K562 (cell line): ENCODE data around the gene FAM168B. TPM values are rescaled to one million over a fixed set of nuclear protein-coding genes. Genes with fewer than 3 reads are reported as not detected.
A peak's percentile ranks its signal among the peaks of the same experiment; 100 is the strongest.

Source experiments
- ATAC-seq: fragments of 200-7000 bp; cut with Tn5 transposase; 3 replicates; pipeline ENCODE4 v1.9.1; 2020; ENCODE audit warnings: moderate library complexity
- BruUV-seq: library from RNA; stranded (reverse); fragments of 400-500 nt; replicated peaks from 2 replicates; lab custom pipeline; 2021; lab: Mats Ljungman, UMichigan
- CTCF ChIA-PET: fragments of 300-600 bp; formaldehyde crosslinking; extraction: SDS; loops from one replicate; lab custom pipeline; 2021; ENCODE audit warnings: low intra/inter-chr PET ratio; lab: Yijun Ruan, JAX
- POLR2A ChIA-PET: fragments of 300-600, 350-650 bp; sonication (Branson Sonifier 250); formaldehyde crosslinking; extraction: SDS; loops from one replicate; lab custom pipeline; 2021; ENCODE audit warnings: antibody characterized with exemption, inconsistent platforms; lab: Yijun Ruan, JAX
- DNase-seq, 4 experiments: peaks; one replicate each; pipeline versions ENCODE4 v3.0.0 to v3.0.0-alpha.2; 2011 to 2018; ENCODE audit warnings: low spot score in 3 of 4, mixed read lengths in 3 of 4; ENCODE audit errors: extremely low read depth in 1 of 4
- FAIRE-seq: peaks from 2 replicates; lab custom pipeline; 2011; peaks lifted over from hg19 to GRCh38; lab: Jason Lieb, UNC
- H2AFZ ChIP-seq: 2 replicates; pipeline ENCODE4 v1.6.0; 2011; ENCODE audit warnings: low read depth, low read length, control low read depth, inconsistent platforms
- H3K27ac ChIP-seq: fragments of 200-600 bp; 3 replicates; pipeline ENCODE4 v1.8.0; 2011; ENCODE audit warnings: low read depth, mild to moderate bottlenecking, control low read depth, inconsistent platforms, low read length, moderate library complexity, mixed read lengths; ENCODE audit errors: extremely low read depth
- H3K27me3 ChIP-seq, 2 experiments: fragments of 300-600 bp in 1 of 2; 2 replicates in 1 of 2; 3 replicates in 1 of 2; pipeline versions ENCODE4 v1.6.0 to v1.8.0; 2011; ENCODE audit warnings: inconsistent platforms in 2 of 2, low read length in 2 of 2, mild to moderate bottlenecking in 1 of 2, mixed read lengths in 1 of 2, moderate library complexity in 1 of 2; ENCODE audit not compliant: control insufficient read depth in 2 of 2, insufficient read depth in 2 of 2
- H3K36me3 ChIP-seq: fragments of 300-600 bp; 3 replicates; pipeline ENCODE4 v1.8.0; 2011; ENCODE audit warnings: mild to moderate bottlenecking, low read length, inconsistent platforms; ENCODE audit not compliant: control insufficient read depth, insufficient read depth
- H3K4me1 ChIP-seq, 2 experiments: fragments of 200-600 bp in 1 of 2; replicated peaks in 1 of 2; 2 replicates in 1 of 2; 3 replicates in 1 of 2; pipeline versions ENCODE4 v1.5.1 to v1.8.0; 2011; ENCODE audit warnings: inconsistent platforms in 2 of 2, low read length in 2 of 2, mild to moderate bottlenecking in 1 of 2, mixed read lengths in 1 of 2, moderate library complexity in 1 of 2; ENCODE audit not compliant: control insufficient read depth in 2 of 2, insufficient read depth in 2 of 2
- H3K4me2 ChIP-seq: 2 replicates; pipeline ENCODE4 v1.6.1; 2011; ENCODE audit warnings: low read length, control low read depth, inconsistent platforms, mixed read lengths; ENCODE audit not compliant: insufficient read depth
- H3K4me3 ChIP-seq: fragments of 200-600 bp; sonication (generic), shearing (Covaris generic); 2 replicates; pipeline ENCODE4 v1.5.1; 2016; ENCODE audit warnings: control low read depth, inconsistent platforms
- H3K79me2 ChIP-seq: fragments of 200-600 bp; 3 replicates; pipeline ENCODE4 v1.8.0; 2011; ENCODE audit warnings: low read length, inconsistent platforms; ENCODE audit not compliant: control insufficient read depth, insufficient read depth
- H3K9ac ChIP-seq, 2 experiments: 2 replicates each; pipeline versions ENCODE4 v1.6.0 to v1.6.1; 2011; ENCODE audit warnings: low read depth in 2 of 2, low read length in 2 of 2, control low read depth in 1 of 2, inconsistent platforms in 1 of 2, mild to moderate bottlenecking in 1 of 2, mixed read lengths in 1 of 2; ENCODE audit not compliant: insufficient read depth in 1 of 2
- H3K9me1 ChIP-seq: one replicate; pipeline ENCODE4 v1.6.0; 2011; ENCODE audit warnings: inconsistent platforms, mild to moderate bottlenecking, low read length, moderate library complexity; ENCODE audit not compliant: control insufficient read depth, insufficient read depth
- H3K9me3 ChIP-seq: replicated peaks from 2 replicates; pipeline ENCODE4 v1.5.1; 2011; ENCODE audit warnings: low read depth, low read length, inconsistent platforms; ENCODE audit not compliant: control insufficient read depth, insufficient read depth
- H4K20me1 ChIP-seq: replicated peaks from 2 replicates; pipeline ENCODE4 v1.6.1; 2011; ENCODE audit warnings: low read length, inconsistent platforms, mixed read lengths; ENCODE audit not compliant: control insufficient read depth, insufficient read depth
- BHLHE40 ChIP-seq: IDR thresholded peaks from 2 replicates; pipeline ENCODE4 v1.6.1; 2011; ENCODE audit warnings: low read length, improper control_type of control experiment
- CTBP1 ChIP-seq: fragments of 450-650 bp; IDR thresholded peaks from 2 replicates; pipeline ENCODE4 v1.6.1; 2016; ENCODE audit warnings: borderline replicate concordance
- EGR1 ChIP-seq: fragments of 450-650 bp; conservative IDR thresholded peaks from 2 replicates; pipeline ENCODE4 v1.6.1; 2017; ENCODE audit warnings: mild to moderate bottlenecking
- GABPA ChIP-seq: fragments of 200-800 bp; sonication (Bioruptor generic); conservative IDR thresholded peaks from 2 replicates; pipeline ENCODE4 v1.6.1; 2016; ENCODE audit warnings: low read depth, missing genetic modification characterization, missing compliant biosample characterization
- GATA2 ChIP-seq: sonication (generic); formaldehyde crosslinking; IDR thresholded peaks from 2 replicates; pipeline ENCODE4 v1.4.0; 2020; ENCODE audit warnings: mild to moderate bottlenecking, missing genetic modification reagents
- KLF13 ChIP-seq: fragments of 450-650 bp; IDR thresholded peaks from 2 replicates; pipeline ENCODE4 v1.6.1; 2016; ENCODE audit warnings: missing genetic modification characterization, low read depth, mild to moderate bottlenecking, missing compliant biosample characterization, moderate library complexity, borderline replicate concordance
- SPI1 ChIP-seq: IDR thresholded peaks from 2 replicates; pipeline ENCODE4 v1.6.1; 2011; ENCODE audit warnings: low read depth, low read length, control low read depth, borderline replicate concordance
- TFAP4 ChIP-seq: sonication (generic); formaldehyde crosslinking; IDR thresholded peaks from 2 replicates; pipeline ENCODE4 v1.8.0; 2022; ENCODE audit warnings: missing genetic modification reagents, mild to moderate bottlenecking, moderate library complexity, borderline replicate concordance
- ZNF280A ChIP-seq: fragments of 450-650 bp; IDR thresholded peaks from 2 replicates; pipeline ENCODE4 v1.6.1; 2018; ENCODE audit warnings: mild to moderate bottlenecking, low read depth; ENCODE audit not compliant: partially characterized antibody
- ZSCAN29 ChIP-seq: fragments of 450-650 bp; IDR thresholded peaks from 2 replicates; pipeline ENCODE4 v1.6.1; 2017
- WGBS: fragments of 100-300 bp; shearing (Covaris generic); methylation state at CpG from one replicate; pipeline ENCODE4 v1.1.6; 2016; ENCODE audit warnings: low coverage, mixed read lengths; ENCODE audit not compliant: insufficient coverage; ENCODE audit errors: missing lambda C conversion rate; 5-methylcytosine and 5-hydroxymethylcytosine counted together
- in situ Hi-C: fragments of 300-500 bp; cut with MboI; formaldehyde crosslinking; loops from 4 replicates; pipeline ENCODE4 v1.15.0; 2018; ENCODE audit warnings: inconsistent platforms, mixed read lengths
- intact Hi-C: fragments of 100-400 bp; cut with micrococcal nuclease; formaldehyde crosslinking; loops from 2 replicates; pipeline ENCODE4 v1.14.2; 2022
- polyA plus RNA-seq, 8 experiments: library from polyadenylated mRNA; depleted of rRNA in 4 of 8; stranded (reverse) in 5 of 8; unstranded in 3 of 8; fragments of >200 nt; fragmentation: Nextera tagmentation in 2 of 8; fragmentation: Illumina TruSeq in 1 of 8; extraction: Ambion mirVana in 2 of 8; extraction: Trizol in 1 of 8; gene quantifications; 2 replicates each; pipeline versions ENCODE4 v1.2.1 to v1.2.3, GENCODE V29; 2011 to 2014; ENCODE audit warnings: inconsistent platforms in 1 of 8, missing spikeins in 1 of 8
- total RNA-seq, 7 experiments: library from RNA; depleted of rRNA in 6 of 7; stranded (reverse); fragments of >200 nt in 6 of 7; fragmentation: Illumina TruSeq in 2 of 7; extraction: Trizol in 2 of 7; gene quantifications; 2 replicates each; pipeline versions ENCODE4 v1.2.1 to v1.2.3, GENCODE V29; 2011 to 2021; ENCODE audit warnings: low replicate concordance in 1 of 7
- TF ChIP-seq, protein P1 (sequence below): IDR thresholded peaks from 2 replicates; pipeline ENCODE4 v1.6.1; 2014; ENCODE audit warnings: antibody characterized with exemption
- TF ChIP-seq, protein P2 (sequence below): sonication (generic); formaldehyde crosslinking; IDR thresholded peaks from 2 replicates; pipeline ENCODE4 v1.9.0; 2022; ENCODE audit warnings: mild to moderate bottlenecking, missing genetic modification reagents
- TF ChIP-seq, protein P3 (sequence below): sonication (generic); formaldehyde crosslinking; IDR thresholded peaks from 2 replicates; pipeline ENCODE4 v1.5.0; 2020; ENCODE audit warnings: missing genetic modification reagents

The FAM168B gene
- total and polyA plus RNA-seq, 9 of the 15 experiments (the other 6 are each of a cell fraction or from before 2014, with no cell fraction given), result 3.3 to 76.0 (median 46.1) TPM

- peaks cover 59% of the 10 kb centered on the region for H3K79me2 ChIP-seq
- peak; percentile 29 for FAIRE-seq
- ChIA-PET CTCF (interaction anchor here (0.5 kb wide), 1 partner anchor 8 kb away, joined by 3 read pairs; no protein-coding TSS in a partner anchor), POLR2A (interaction anchor here (4.4 kb wide), 1 partner anchor 13 kb away, joined by 35 read pairs; the partner anchor contains the start of gene FAM168B)
- peak; percentile 43 for ATAC-seq
- H3K4me3 ChIP-seq, result peak overlapping the region; percentile 69
- H3K4me2 ChIP-seq, result peak overlapping the region; percentile 98
- intact Hi-C loops, result no loop called here
- H3K27ac ChIP-seq, result peak overlapping the region; percentile 90
- no peak overlapping the region; the same call in 1 of the 2 replicates for H2AFZ ChIP-seq
- in situ Hi-C loops, result no loop called here
- 1% methylated on average over 19 of the region's 19 CpGs for WGBS
- BruUV-seq, result TSS peak; percentile 47
- peaks cover 14 to 28% of the 10 kb centered on the region in 2 experiments; a peak in 4 of 5 replicates for H3K4me1 ChIP-seq
- peak; percentile 40 to 58 (median 42) for DNase-seq
- H4K20me1 ChIP-seq, result peaks cover 9% of the 10 kb centered on the region
- H3K9me3 ChIP-seq, result no peaks in the 10 kb centered on the region
- H3K36me3 ChIP-seq, result peaks cover 27% of the 10 kb centered on the region; the same call in 2 of the 3 replicates
- no peaks in the 10 kb centered on the region for H3K9me1 ChIP-seq
- peak overlapping the region; percentile 84 to 99 for H3K9ac ChIP-seq
- H3K27me3 ChIP-seq, result no peaks in the 10 kb centered on the region
- 0 out of 2 replicates have a peak, but pooled peaks have one; percentile 16 for TF ChIP-seq GABPA (tag)
- no peak for TF ChIP-seq GATA2 (CRISPR knock-in tag)
- peak; percentile 77 for TF ChIP-seq EGR1
- peak; percentile 37; the same call in 1 of the 2 replicates for TF ChIP-seq KLF13 (tag)
- TF ChIP-seq, protein P1, sequence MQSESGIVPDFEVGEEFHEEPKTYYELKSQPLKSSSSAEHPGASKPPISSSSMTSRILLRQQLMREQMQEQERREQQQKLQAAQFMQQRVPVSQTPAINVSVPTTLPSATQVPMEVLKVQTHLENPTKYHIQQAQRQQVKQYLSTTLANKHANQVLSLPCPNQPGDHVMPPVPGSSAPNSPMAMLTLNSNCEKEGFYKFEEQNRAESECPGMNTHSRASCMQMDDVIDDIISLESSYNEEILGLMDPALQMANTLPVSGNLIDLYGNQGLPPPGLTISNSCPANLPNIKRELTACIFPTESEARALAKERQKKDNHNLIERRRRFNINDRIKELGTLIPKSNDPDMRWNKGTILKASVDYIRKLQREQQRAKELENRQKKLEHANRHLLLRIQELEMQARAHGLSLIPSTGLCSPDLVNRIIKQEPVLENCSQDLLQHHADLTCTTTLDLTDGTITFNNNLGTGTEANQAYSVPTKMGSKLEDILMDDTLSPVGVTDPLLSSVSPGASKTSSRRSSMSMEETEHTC, result peak; percentile 75; the same call in 1 of the 2 replicates
- TF ChIP-seq ZNF280A, result no peak
- peak; percentile 65; the same call in 1 of the 2 replicates for TF ChIP-seq ZSCAN29
- 0 out of 2 replicates have a peak, but pooled peaks have one; percentile 5 for TF ChIP-seq CTBP1
- TF ChIP-seq TFAP4, result peak; percentile 77
- peak; percentile 68 for TF ChIP-seq BHLHE40
- TF ChIP-seq, protein P2, sequence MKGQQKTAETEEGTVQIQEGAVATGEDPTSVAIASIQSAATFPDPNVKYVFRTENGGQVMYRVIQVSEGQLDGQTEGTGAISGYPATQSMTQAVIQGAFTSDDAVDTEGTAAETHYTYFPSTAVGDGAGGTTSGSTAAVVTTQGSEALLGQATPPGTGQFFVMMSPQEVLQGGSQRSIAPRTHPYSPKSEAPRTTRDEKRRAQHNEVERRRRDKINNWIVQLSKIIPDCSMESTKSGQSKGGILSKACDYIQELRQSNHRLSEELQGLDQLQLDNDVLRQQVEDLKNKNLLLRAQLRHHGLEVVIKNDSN, result peak; percentile 88
- peak; percentile 83 for TF ChIP-seq SPI1
- TF ChIP-seq, protein P3, sequence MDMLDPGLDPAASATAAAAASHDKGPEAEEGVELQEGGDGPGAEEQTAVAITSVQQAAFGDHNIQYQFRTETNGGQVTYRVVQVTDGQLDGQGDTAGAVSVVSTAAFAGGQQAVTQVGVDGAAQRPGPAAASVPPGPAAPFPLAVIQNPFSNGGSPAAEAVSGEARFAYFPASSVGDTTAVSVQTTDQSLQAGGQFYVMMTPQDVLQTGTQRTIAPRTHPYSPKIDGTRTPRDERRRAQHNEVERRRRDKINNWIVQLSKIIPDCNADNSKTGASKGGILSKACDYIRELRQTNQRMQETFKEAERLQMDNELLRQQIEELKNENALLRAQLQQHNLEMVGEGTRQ (CRISPR knock-in tag), result peak; percentile 66
Observed at GRCh38 chr2:131105950-131106801, 12.9 kb upstream of the FAM168B start.
